ENCODE data around the gene NR2F1. TPM values are rescaled to one million over a fixed set of nuclear protein-coding genes. Genes with fewer than 3 reads are reported as not detected.

NR2F1 gene
- total RNA-seq, 1 experiment from 2014 or later, result not detected

GRCh38 chr5:93616538-93617174, 33.6 kb downstream of the NR2F1 start:
- H2BK12ac ChIP-seq (ENCODE audit: insufficient read length, low read depth, low read length), result no peak overlapping the region
- H3K4ac ChIP-seq (ENCODE audit: low read depth, low read length), result no peak overlapping the region
- H2AFZ ChIP-seq (ENCODE audit: low read length), result no peak overlapping the region
- H3K4me1 ChIP-seq (ENCODE audit: insufficient read depth, low read length), result no peaks in the 10 kb centered on the region
- no peak overlapping the region for H4K5ac ChIP-seq (ENCODE audit: insufficient read length, low read depth, low read length)
- H3K56ac ChIP-seq (ENCODE audit: insufficient read length, low read depth, low read length), result no peak overlapping the region
- no peak for DNase-seq
- Mint-ChIP-seq H3K4me3 (no peak overlapping the region), H3K27me3 (ENCODE audit: low read depth) (peaks cover 3% of the 10 kb centered on the region), H3K36me3 (ENCODE audit: insufficient read depth in 1 of 3, low read depth in 3 of 3) (no peaks in the 10 kb centered on the region), H3K4me1 (peaks cover 17 to 28% of the 10 kb centered on the region in 2 experiments), H3K9me3 (no peaks in the 10 kb centered on the region; a peak in 1 of 5 replicates), H3K27ac (no peak overlapping the region)
- H3K23me2 ChIP-seq (ENCODE audit: insufficient read length, low read depth, low read length, poor library complexity, severe bottlenecking), result peaks cover 14% of the 10 kb centered on the region
- H3K27ac ChIP-seq (ENCODE audit: insufficient read length, low read depth, low read length), result no peak overlapping the region
- H3K27me3 ChIP-seq (ENCODE audit: insufficient read depth, low read length), result peaks cover 69% of the 10 kb centered on the region
- H2BK120ac ChIP-seq (ENCODE audit: low read depth, low read length, poor library complexity, severe bottlenecking), result no peak overlapping the region
- no peaks in the 10 kb centered on the region for H3K79me1 ChIP-seq (ENCODE audit: insufficient read depth, low read depth, low read length, poor library complexity, severe bottlenecking)
- no peak overlapping the region for H3K9ac ChIP-seq (ENCODE audit: extremely low read depth, insufficient read length, low read length)
- no peak overlapping the region for H2BK20ac ChIP-seq (ENCODE audit: low read depth, low read length, poor library complexity, severe bottlenecking)
- no peak overlapping the region for H4K91ac ChIP-seq (ENCODE audit: insufficient read length, low read depth, low read length)
- H3K23ac ChIP-seq (ENCODE audit: insufficient read length, low read depth, low read length), result no peak overlapping the region
- no peak overlapping the region for H2AK5ac ChIP-seq (ENCODE audit: insufficient read length, low read length)
- H4K8ac ChIP-seq (replicated peaks; ENCODE audit: insufficient read length, low read depth, low read length), result no peak overlapping the region
- no peak for TF ChIP-seq CTCF (conservative IDR thresholded peaks at IDR 0.05)
- H3K9me3 ChIP-seq (ENCODE audit: control insufficient read depth, low read depth, low read length), result no peaks in the 10 kb centered on the region
- H2BK5ac ChIP-seq (ENCODE audit: insufficient read length, low read length), result no peak overlapping the region
- H3T11ph ChIP-seq (ENCODE audit: low read length), result no peak overlapping the region
- no peak overlapping the region for H3K18ac ChIP-seq (ENCODE audit: insufficient read length, low read depth, low read length)
- no peaks in the 10 kb centered on the region for H3K79me2 ChIP-seq (ENCODE audit: insufficient read depth, low read length)
- no peak overlapping the region for H3K14ac ChIP-seq (ENCODE audit: insufficient read depth, low read length)
- WGBS (ENCODE audit: extremely low coverage, insufficient read length, low lambda C conversion rate), result no CpG with 5 or more reads among the region's 9 CpGs
- H3K4me2 ChIP-seq (ENCODE audit: insufficient read depth, insufficient read length, low read length), result no peak overlapping the region
- H4K20me1 ChIP-seq (ENCODE audit: control insufficient read depth, insufficient read depth, insufficient read length), result no peaks in the 10 kb centered on the region
- no peak overlapping the region for H2BK15ac ChIP-seq (ENCODE audit: low read depth, low read length)
